PC-3 (cell line): ENCODE results near the gene TRMT2A. TPM values are rescaled to one million over a fixed set of nuclear protein-coding genes. Genes with fewer than 3 reads are reported as not detected.
A peak's percentile ranks its signal among the peaks of the same experiment; 100 is the strongest.

ENCODE experiments used
- ATAC-seq: fragments of 200-7000 bp; cut with Tn5 transposase; 2 replicates; pipeline ENCODE4 v1.9.1; 2020; ENCODE audit warnings: mild to moderate bottlenecking, moderate library complexity
- BruUV-seq: library from RNA; stranded (reverse); fragments of 400-500 nt; replicated peaks from 2 replicates; lab custom pipeline; 2021; lab: Mats Ljungman, UMichigan
- CTCF ChIA-PET: fragments of 300-600 bp; sonication (Branson Sonifier 250); formaldehyde crosslinking; loops from one replicate; lab custom pipeline; 2022; ENCODE audit warnings: antibody characterized with exemption; lab: Charles Lee
- POLR2A ChIA-PET: fragments of 300-600 bp; sonication (Branson Sonifier 250); formaldehyde crosslinking; loops from one replicate; lab custom pipeline; 2022; ENCODE audit warnings: antibody characterized with exemption; ENCODE audit not compliant: unreplicated experiment; lab: Charles Lee
- DNase-seq: peaks from one replicate; pipeline ENCODE4 v3.0.0-alpha.2; 2015
- H2AFZ ChIP-seq: fragments of 300-600 bp; sonication (generic); 2 replicates; pipeline ENCODE4 v1.6.0; 2016; ENCODE audit warnings: antibody characterized with exemption, low read length
- H3F3A ChIP-seq: fragments of 300-600 bp; sonication (generic); one replicate; pipeline ENCODE4 v1.6.0; 2017; ENCODE audit warnings: antibody characterized with exemption, low read length, control low read depth, mild to moderate bottlenecking; ENCODE audit not compliant: unreplicated experiment
- H3K27ac ChIP-seq: fragments of 300-600 bp; sonication (generic); 2 replicates; pipeline ENCODE4 v1.5.1; 2016; ENCODE audit warnings: mild to moderate bottlenecking, low read length
- H3K27me3 ChIP-seq: fragments of 300-600 bp; sonication (generic); 2 replicates; pipeline ENCODE4 v1.6.1; 2016; ENCODE audit warnings: low read length, mixed read lengths
- H3K36me3 ChIP-seq: fragments of 300-600 bp; sonication (generic); 2 replicates; pipeline ENCODE4 v1.6.1; 2016; ENCODE audit warnings: low read depth, mixed run types, low read length, mixed read lengths
- H3K4me1 ChIP-seq: fragments of 300-600 bp; sonication (generic); 2 replicates; pipeline ENCODE4 v1.5.1; 2016; ENCODE audit warnings: low read length; ENCODE audit not compliant: insufficient read depth
- H3K4me2 ChIP-seq: fragments of 300-600 bp; sonication (generic); 2 replicates; pipeline ENCODE4 v1.6.0; 2016; ENCODE audit warnings: low read length
- H3K4me3 ChIP-seq: fragments of 300-600 bp; sonication (generic); 2 replicates; pipeline ENCODE4 v1.5.1; 2016; ENCODE audit warnings: mild to moderate bottlenecking, low read length, mixed read lengths
- H3K79me2 ChIP-seq: fragments of 300-600 bp; sonication (generic); 2 replicates; pipeline ENCODE4 v1.6.1; 2017; ENCODE audit warnings: low read length, mixed read lengths
- H3K9ac ChIP-seq: fragments of 300-600 bp; sonication (generic); 2 replicates; pipeline ENCODE4 v1.6.0; 2016; ENCODE audit warnings: mild to moderate bottlenecking, low read length
- H3K9me2 ChIP-seq: fragments of 300-600 bp; sonication (generic); replicated peaks from 2 replicates; pipeline ENCODE4 v1.6.1; 2016; ENCODE audit warnings: mixed run types, low read length, mixed read lengths
- H3K9me3 ChIP-seq: fragments of 300-600 bp; sonication (generic); 2 replicates; pipeline ENCODE4 v1.6.1; 2016; ENCODE audit warnings: low read length, mixed read lengths
- H4K20me1 ChIP-seq: fragments of 300-600 bp; sonication (generic); 2 replicates; pipeline ENCODE4 v1.6.1; 2016; ENCODE audit warnings: low read length, mixed read lengths
- CTCF ChIP-seq: fragments of 300-600 bp; sonication (generic); conservative IDR thresholded peaks from 2 replicates; pipeline ENCODE4 v1.5.1; 2017; ENCODE audit warnings: antibody characterized with exemption, low read depth, mild to moderate bottlenecking, low read length
- EZH2 ChIP-seq: fragments of 300-600 bp; sonication (generic); IDR thresholded peaks from one replicate; pipeline ENCODE4 v1.6.1; 2017; ENCODE audit warnings: antibody characterized with exemption, mild to moderate bottlenecking, low read length; ENCODE audit not compliant: unreplicated experiment
- EZH2phosphoT487 ChIP-seq: fragments of 300-600 bp; sonication (generic); IDR thresholded peaks from 2 replicates; pipeline ENCODE4 v1.6.1; 2018; ENCODE audit warnings: mild to moderate bottlenecking, antibody characterized with exemption, low read length, borderline replicate concordance
- intact Hi-C: fragments of 100-400 bp; cut with micrococcal nuclease; formaldehyde crosslinking; loops from 2 replicates; pipeline ENCODE4 v1.9.0; 2023
- total RNA-seq: library from RNA; depleted of rRNA; stranded (reverse); fragments of >200 nt; gene quantifications from 2 replicates; pipeline ENCODE4 v1.2.3, GENCODE V29; 2014

The TRMT2A gene
- total RNA-seq, 1 experiment from 2014 or later: 62.1 TPM

GRCh38 chr22:20128902-20129746, 12.1 kb upstream of the TRMT2A start:
- DNase-seq (peak; percentile 46), ATAC-seq (no peak)
- Histone ChIP-seq H3K4me2 (no peak overlapping the region), H3K79me2 (peaks cover 22% of the 10 kb centered on the region), H3K4me3 (no peak overlapping the region), H3K36me3 (no peaks in the 10 kb centered on the region; the same call in 1 of the 2 replicates), H3K4me1 (peaks cover 7% of the 10 kb centered on the region; the same call in 1 of the 2 replicates), H2AFZ (no peak overlapping the region), H3K9ac (no peak overlapping the region), H3K9me2 (no peaks in the 10 kb centered on the region), H3K27ac (no peak overlapping the region), H3K9me3 (no peaks in the 10 kb centered on the region), H4K20me1 (no peaks in the 10 kb centered on the region), H3F3A (no peaks in the 10 kb centered on the region), H3K27me3 (no peaks in the 10 kb centered on the region)
- POLR2A ChIA-PET: no interaction called here
- intact Hi-C loops: no loop called here
- BruUV-seq: no TSS peak
- TF ChIP-seq CTCF (peak; percentile 55), EZH2 (no peak), EZH2phosphoT487 (no peak)
- CTCF ChIA-PET: interaction anchor here (0.6 to 0.7 kb wide), 2 partner anchors 12 to 47 kb away, joined by 3 read pairs; partner anchors contain the start of gene TRMT2A

- no peak overlapping the region for H2AFZ ChIP-seq
- peaks cover 7% of the 10 kb centered on the region; the same call in 1 of the 2 replicates for H3K4me1 ChIP-seq
- H3K27me3 ChIP-seq: no peaks in the 10 kb centered on the region
- H3K9ac ChIP-seq: no peak overlapping the region
- H3K27ac ChIP-seq: no peak overlapping the region
- H3K4me2 ChIP-seq: no peak overlapping the region
- no peaks in the 10 kb centered on the region for H3K9me2 ChIP-seq
- H4K20me1 ChIP-seq: no peaks in the 10 kb centered on the region
- no peak for TF ChIP-seq CTCF
- TF ChIP-seq EZH2: no peak
- TF ChIP-seq EZH2phosphoT487: no peak
- ATAC-seq: no peak
- H3K4me3 ChIP-seq: no peak overlapping the region
- peaks cover 21% of the 10 kb centered on the region for H3K79me2 ChIP-seq
- POLR2A ChIA-PET: no interaction called here
- BruUV-seq: no TSS peak
- CTCF ChIA-PET: no interaction called here
- no peaks in the 10 kb centered on the region for H3F3A ChIP-seq
- intact Hi-C loops: no loop called here
- no peaks in the 10 kb centered on the region for H3K9me3 ChIP-seq
- no peak for DNase-seq
- H3K36me3 ChIP-seq: no peaks in the 10 kb centered on the region; the same call in 1 of the 2 replicates
These were observed 11.5 kb upstream of the TRMT2A start for GRCh38 chr22:20128619-20128901.
